Ishikawa (cell line): Measurements from ENCODE around the gene AGPAT4.

Source experiments
- CEBPB ChIP-seq: IDR thresholded peaks from 2 replicates; pipeline ENCODE4 v1.6.1; 2012
- EP300 ChIP-seq: IDR thresholded peaks from 2 replicates; pipeline ENCODE4 v1.6.1; 2012; ENCODE audit warnings: borderline replicate concordance
- REST ChIP-seq: IDR thresholded peaks from 2 replicates; pipeline ENCODE4 v1.6.1; 2012; ENCODE audit warnings: low read depth, mild to moderate bottlenecking
- YY1 ChIP-seq: IDR thresholded peaks from 2 replicates; pipeline ENCODE4 v1.6.1; 2012; ENCODE audit warnings: low read depth
- ZBTB7A ChIP-seq: IDR thresholded peaks from 2 replicates; pipeline ENCODE4 v1.6.1; 2012; ENCODE audit warnings: low read depth

DNA sequence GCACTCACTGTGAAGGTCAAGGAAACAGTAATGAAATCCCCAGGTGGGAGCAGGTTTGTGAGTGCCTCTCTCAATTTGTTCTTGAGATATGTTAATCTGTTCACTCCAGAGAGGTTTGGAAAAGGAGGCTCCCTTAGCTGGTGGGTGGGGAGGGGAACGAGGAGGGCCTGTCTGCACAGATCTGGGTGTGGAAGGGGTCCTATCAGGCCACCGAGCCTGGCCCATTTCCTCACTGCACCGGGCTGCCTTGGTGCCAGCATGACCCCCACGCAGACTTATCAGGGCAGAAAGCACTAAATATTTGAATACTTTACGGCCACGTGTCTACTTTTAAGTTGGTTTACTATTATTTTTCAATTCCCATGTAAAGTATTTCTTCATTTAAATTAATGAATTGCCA is 8.3 kb downstream of the AGPAT4 start:
- TF ChIP-seq EP300, result no peak
- TF ChIP-seq ZBTB7A, result no peak
- no peak for TF ChIP-seq YY1
- TF ChIP-seq CEBPB, result no peak
- TF ChIP-seq REST, result no peak
